K562 (cell line): Measurements from ENCODE around the gene SCG5. TPM values are rescaled to one million over a fixed set of nuclear protein-coding genes. Genes with fewer than 3 reads are reported as not detected.

Experiments used
- ATAC-seq: fragments of 200-7000 bp; cut with Tn5 transposase; 3 replicates; pipeline ENCODE4 v1.9.1; 2020; ENCODE audit warnings: moderate library complexity
- BruUV-seq: library from RNA; stranded (reverse); fragments of 400-500 nt; replicated peaks from 2 replicates; lab custom pipeline; 2021; lab: Mats Ljungman, UMichigan
- CTCF ChIA-PET: fragments of 300-600 bp; formaldehyde crosslinking; extraction: SDS; loops from one replicate; lab custom pipeline; 2021; ENCODE audit warnings: low intra/inter-chr PET ratio; lab: Yijun Ruan, JAX
- POLR2A ChIA-PET: fragments of 300-600, 350-650 bp; sonication (Branson Sonifier 250); formaldehyde crosslinking; extraction: SDS; loops from one replicate; lab custom pipeline; 2021; ENCODE audit warnings: antibody characterized with exemption, inconsistent platforms; lab: Yijun Ruan, JAX
- DNase-seq, 4 experiments: peaks; one replicate each; pipeline versions ENCODE4 v3.0.0 to v3.0.0-alpha.2; 2011 to 2018; ENCODE audit warnings: low spot score in 3 of 4, mixed read lengths in 3 of 4; ENCODE audit errors: extremely low read depth in 1 of 4
- FAIRE-seq: peaks from 2 replicates; lab custom pipeline; 2011; peaks lifted over from hg19 to GRCh38; lab: Jason Lieb, UNC
- H2AFZ ChIP-seq: 2 replicates; pipeline ENCODE4 v1.6.0; 2011; ENCODE audit warnings: low read depth, low read length, control low read depth, inconsistent platforms
- H3K27ac ChIP-seq: fragments of 200-600 bp; 3 replicates; pipeline ENCODE4 v1.8.0; 2011; ENCODE audit warnings: low read depth, mild to moderate bottlenecking, control low read depth, inconsistent platforms, low read length, moderate library complexity, mixed read lengths; ENCODE audit errors: extremely low read depth
- H3K27me3 ChIP-seq, 2 experiments: fragments of 300-600 bp in 1 of 2; 2 replicates in 1 of 2; 3 replicates in 1 of 2; pipeline versions ENCODE4 v1.6.0 to v1.8.0; 2011; ENCODE audit warnings: inconsistent platforms in 2 of 2, low read length in 2 of 2, mild to moderate bottlenecking in 1 of 2, mixed read lengths in 1 of 2, moderate library complexity in 1 of 2; ENCODE audit not compliant: control insufficient read depth in 2 of 2, insufficient read depth in 2 of 2
- H3K36me3 ChIP-seq: fragments of 300-600 bp; 3 replicates; pipeline ENCODE4 v1.8.0; 2011; ENCODE audit warnings: mild to moderate bottlenecking, low read length, inconsistent platforms; ENCODE audit not compliant: control insufficient read depth, insufficient read depth
- H3K4me1 ChIP-seq, 2 experiments: fragments of 200-600 bp in 1 of 2; replicated peaks in 1 of 2; 2 replicates in 1 of 2; 3 replicates in 1 of 2; pipeline versions ENCODE4 v1.5.1 to v1.8.0; 2011; ENCODE audit warnings: inconsistent platforms in 2 of 2, low read length in 2 of 2, mild to moderate bottlenecking in 1 of 2, mixed read lengths in 1 of 2, moderate library complexity in 1 of 2; ENCODE audit not compliant: control insufficient read depth in 2 of 2, insufficient read depth in 2 of 2
- H3K4me2 ChIP-seq: 2 replicates; pipeline ENCODE4 v1.6.1; 2011; ENCODE audit warnings: low read length, control low read depth, inconsistent platforms, mixed read lengths; ENCODE audit not compliant: insufficient read depth
- H3K4me3 ChIP-seq: fragments of 200-600 bp; sonication (generic), shearing (Covaris generic); 2 replicates; pipeline ENCODE4 v1.5.1; 2016; ENCODE audit warnings: control low read depth, inconsistent platforms
- H3K79me2 ChIP-seq: fragments of 200-600 bp; 3 replicates; pipeline ENCODE4 v1.8.0; 2011; ENCODE audit warnings: low read length, inconsistent platforms; ENCODE audit not compliant: control insufficient read depth, insufficient read depth
- H3K9ac ChIP-seq, 2 experiments: 2 replicates each; pipeline versions ENCODE4 v1.6.0 to v1.6.1; 2011; ENCODE audit warnings: low read depth in 2 of 2, low read length in 2 of 2, control low read depth in 1 of 2, inconsistent platforms in 1 of 2, mild to moderate bottlenecking in 1 of 2, mixed read lengths in 1 of 2; ENCODE audit not compliant: insufficient read depth in 1 of 2
- H3K9me1 ChIP-seq: one replicate; pipeline ENCODE4 v1.6.0; 2011; ENCODE audit warnings: inconsistent platforms, mild to moderate bottlenecking, low read length, moderate library complexity; ENCODE audit not compliant: control insufficient read depth, insufficient read depth
- H3K9me3 ChIP-seq: replicated peaks from 2 replicates; pipeline ENCODE4 v1.5.1; 2011; ENCODE audit warnings: low read depth, low read length, inconsistent platforms; ENCODE audit not compliant: control insufficient read depth, insufficient read depth
- H4K20me1 ChIP-seq: replicated peaks from 2 replicates; pipeline ENCODE4 v1.6.1; 2011; ENCODE audit warnings: low read length, inconsistent platforms, mixed read lengths; ENCODE audit not compliant: control insufficient read depth, insufficient read depth
- BRF2 ChIP-seq: IDR thresholded peaks from 3 replicates; pipeline ENCODE4 v1.6.1; 2011; ENCODE audit warnings: borderline replicate concordance, mild to moderate bottlenecking; ENCODE audit not compliant: insufficient read length, insufficient read depth
- CHD4 ChIP-seq: fragments of 200-600 bp; sonication (generic); IDR thresholded peaks from 3 replicates; pipeline ENCODE4 v1.6.1; 2012; ENCODE audit warnings: low read depth, mild to moderate bottlenecking, mixed read lengths, low read length, inconsistent platforms; ENCODE audit not compliant: insufficient read depth, insufficient replicate concordance, poor library complexity, severe bottlenecking
- MEF2D ChIP-seq: conservative IDR thresholded peaks from 2 replicates; pipeline ENCODE4 v1.6.1; 2016; ENCODE audit warnings: low read depth, missing genetic modification characterization, missing compliant biosample characterization
- MIER1 ChIP-seq: fragments of 450-650 bp; IDR thresholded peaks from 2 replicates; pipeline ENCODE4 v1.6.1; 2016; ENCODE audit warnings: antibody characterized with exemption, mild to moderate bottlenecking, low read depth
- MTA2 ChIP-seq: fragments of 450-650 bp; IDR thresholded peaks from 2 replicates; pipeline ENCODE4 v1.6.1; 2016; ENCODE audit warnings: low read depth
- MTF1 ChIP-seq: fragments of 250-450 bp; sonication (Bioruptor Pico); IDR thresholded peaks from 2 replicates; pipeline ENCODE4 v1.9.0; 2021; ENCODE audit warnings: moderate library complexity, mild to moderate bottlenecking, inconsistent platforms, borderline replicate concordance
- OTX1 ChIP-seq: fragments of 450-650 bp; formaldehyde crosslinking; IDR thresholded peaks from 2 replicates; pipeline ENCODE4 v1.4.0; 2022; ENCODE audit warnings: mild to moderate bottlenecking
- PHF20 ChIP-seq: fragments of 450-650 bp; IDR thresholded peaks from 2 replicates; pipeline ENCODE4 v1.6.1; 2018; ENCODE audit not compliant: partially characterized antibody
- SMARCC2 ChIP-seq: fragments of 450-650 bp; IDR thresholded peaks from 2 replicates; pipeline ENCODE4 v1.6.1; 2017; ENCODE audit warnings: antibody characterized with exemption, moderate library complexity, mild to moderate bottlenecking, low read depth
- SOX6 ChIP-seq: fragments of 450-650 bp; IDR thresholded peaks from 2 replicates; pipeline ENCODE4 v1.6.1; 2014; ENCODE audit warnings: mild to moderate bottlenecking
- ZNF511 ChIP-seq: sonication (generic); formaldehyde crosslinking; IDR thresholded peaks from 2 replicates; pipeline ENCODE4 v1.8.0; 2022; ENCODE audit warnings: mild to moderate bottlenecking, missing genetic modification reagents
- WGBS: fragments of 100-300 bp; shearing (Covaris generic); methylation state at CpG from one replicate; pipeline ENCODE4 v1.1.6; 2016; ENCODE audit warnings: low coverage, mixed read lengths; ENCODE audit not compliant: insufficient coverage; ENCODE audit errors: missing lambda C conversion rate; 5-methylcytosine and 5-hydroxymethylcytosine counted together
- in situ Hi-C: fragments of 300-500 bp; cut with MboI; formaldehyde crosslinking; loops from 4 replicates; pipeline ENCODE4 v1.15.0; 2018; ENCODE audit warnings: inconsistent platforms, mixed read lengths
- intact Hi-C: fragments of 100-400 bp; cut with micrococcal nuclease; formaldehyde crosslinking; loops from 2 replicates; pipeline ENCODE4 v1.14.2; 2022
- polyA plus RNA-seq, 8 experiments: library from polyadenylated mRNA; depleted of rRNA in 4 of 8; stranded (reverse) in 5 of 8; unstranded in 3 of 8; fragments of >200 nt; fragmentation: Nextera tagmentation in 2 of 8; fragmentation: Illumina TruSeq in 1 of 8; extraction: Ambion mirVana in 2 of 8; extraction: Trizol in 1 of 8; gene quantifications; 2 replicates each; pipeline versions ENCODE4 v1.2.1 to v1.2.3, GENCODE V29; 2011 to 2014; ENCODE audit warnings: inconsistent platforms in 1 of 8, missing spikeins in 1 of 8
- total RNA-seq, 7 experiments: library from RNA; depleted of rRNA in 6 of 7; stranded (reverse); fragments of >200 nt in 6 of 7; fragmentation: Illumina TruSeq in 2 of 7; extraction: Trizol in 2 of 7; gene quantifications; 2 replicates each; pipeline versions ENCODE4 v1.2.1 to v1.2.3, GENCODE V29; 2011 to 2021; ENCODE audit warnings: low replicate concordance in 1 of 7
- TF ChIP-seq, protein P1 (sequence below): fragments of 450-650 bp; formaldehyde crosslinking; IDR thresholded peaks from 2 replicates; pipeline ENCODE4 v1.4.0; 2020; ENCODE audit warnings: mild to moderate bottlenecking, moderate library complexity

SCG5 gene
- total and polyA plus RNA-seq, 9 of the 15 experiments (the other 6 are each of a cell fraction or from before 2014, with no cell fraction given): 0.06 to 0.76 (median 0.28) TPM; not detected in 2

- TF ChIP-seq PHF20 (no peak), MEF2D (no peak), SMARCC2 (no peak), MTF1 (CRISPR knock-in tag) (no peak), OTX1 (no peak), BRF2 (no peak), SOX6 (no peak)
- TF ChIP-seq, protein P1, sequence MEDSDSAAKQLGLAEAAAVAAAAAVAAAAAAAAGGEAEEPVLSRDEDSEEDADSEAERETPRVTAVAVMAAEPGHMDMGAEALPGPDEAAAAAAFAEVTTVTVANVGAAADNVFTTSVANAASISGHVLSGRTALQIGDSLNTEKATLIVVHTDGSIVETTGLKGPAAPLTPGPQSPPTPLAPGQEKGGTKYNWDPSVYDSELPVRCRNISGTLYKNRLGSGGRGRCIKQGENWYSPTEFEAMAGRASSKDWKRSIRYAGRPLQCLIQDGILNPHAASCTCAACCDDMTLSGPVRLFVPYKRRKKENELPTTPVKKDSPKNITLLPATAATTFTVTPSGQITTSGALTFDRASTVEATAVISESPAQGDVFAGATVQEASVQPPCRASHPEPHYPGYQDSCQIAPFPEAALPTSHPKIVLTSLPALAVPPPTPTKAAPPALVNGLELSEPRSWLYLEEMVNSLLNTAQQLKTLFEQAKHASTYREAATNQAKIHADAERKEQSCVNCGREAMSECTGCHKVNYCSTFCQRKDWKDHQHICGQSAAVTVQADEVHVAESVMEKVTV (CRISPR knock-in tag): no peak
- TF ChIP-seq, all 486 proteins: peak for 0
These were observed 65.2 kb downstream of the SCG5 start (continued) for GRCh38 chr15:32706704-32707103.

GRCh38 chr15:32707436-32707835, 65.9 kb downstream of the SCG5 start:
- Histone ChIP-seq H3K4me2 (no peak overlapping the region), H3K9me3 (no peaks in the 10 kb centered on the region), H3K36me3 (no peaks in the 10 kb centered on the region), H3K4me3 (no peak overlapping the region), H3K27ac (no peak overlapping the region), H3K9ac (no peak overlapping the region), H4K20me1 (no peaks in the 10 kb centered on the region), H3K9me1 (no peaks in the 10 kb centered on the region), H3K4me1 (no peaks in the 10 kb centered on the region), H3K79me2 (no peaks in the 10 kb centered on the region), H3K27me3 (peaks cover 0 to 6% of the 10 kb centered on the region in 2 experiments; a peak in 2 of 5 replicates), H2AFZ (no peak overlapping the region)
- CTCF ChIA-PET: no interaction called here
- no peak for FAIRE-seq
- WGBS: 3% methylated on average over 6 of the region's 6 CpGs
- in situ Hi-C loops: no loop called here
- BruUV-seq: no TSS peak
- intact Hi-C loops: no loop called here
- POLR2A ChIA-PET: interaction anchor here (0.6 kb wide), 1 partner anchor 136 kb away, joined by 4 read pairs; no protein-coding TSS in a partner anchor
- DNase-seq: no peak
- ATAC-seq: no peak
- TF ChIP-seq CHD4 (no peak), MIER1 (no peak), ZNF511 (CRISPR knock-in tag) (no peak), MTA2 (no peak)
